ENCODE data around the gene POU6F2. TPM values are rescaled to one million over a fixed set of nuclear protein-coding genes. Genes with fewer than 3 reads are reported as not detected.
A peak's percentile ranks its signal among the peaks of the same experiment; 100 is the strongest.

Gene POU6F2
- total and polyA plus RNA-seq, 2 experiments from 2014 or later, result 7.2 to 7.3 TPM

GRCh38 chr7:39184391-39184790 lies 206.7 kb downstream of the POU6F2 start:
- no peaks in the 10 kb centered on the region for H3F3A ChIP-seq (replicated peaks; ENCODE audit: low read depth)
- H3K36me3 ChIP-seq (ENCODE audit: insufficient read depth), result no peaks in the 10 kb centered on the region
- H3K4me1 ChIP-seq (ENCODE audit: insufficient read depth), result no peaks in the 10 kb centered on the region
- H3K4me3 ChIP-seq, result no peak overlapping the region
- ATAC-seq (peak; percentile 57; the same call in 2 of the 3 replicates), DNase-seq (ENCODE audit: low spot score) (peak; percentile 51)
- H3K4me2 ChIP-seq, result no peak overlapping the region
- H3K9me3 Mint-ChIP-seq, result peaks cover 10% of the 10 kb centered on the region
- H3K79me2 ChIP-seq (replicated peaks; ENCODE audit: insufficient read depth), result no peaks in the 10 kb centered on the region
- TF ChIP-seq EZH2phosphoT487 (IDR thresholded peaks at IDR 0.05; ENCODE audit: unreplicated experiment) (no peak), STAT1 (IDR thresholded peaks at IDR 0.05; ENCODE audit: unreplicated experiment) (no peak), ZNF114 (CRISPR knock-in tag; IDR thresholded peaks at IDR 0.05) (no peak), EZH2 (IDR thresholded peaks at IDR 0.05; ENCODE audit: low read depth, unreplicated experiment) (no peak), JUNB (IDR thresholded peaks at IDR 0.05; ENCODE audit: unreplicated experiment) (no peak), POLR2AphosphoS5 (IDR thresholded peaks at IDR 0.05; ENCODE audit: low read depth) (no peak), CREB1 (CRISPR knock-in tag; IDR thresholded peaks at IDR 0.05; ENCODE audit: low read depth) (no peak), ZNF331 (CRISPR knock-in tag; IDR thresholded peaks at IDR 0.05; ENCODE audit: low read depth) (no peak), NANOG (IDR thresholded peaks at IDR 0.05; ENCODE audit: borderline replicate concordance) (no peak)
- TF ChIP-seq, protein P1, sequence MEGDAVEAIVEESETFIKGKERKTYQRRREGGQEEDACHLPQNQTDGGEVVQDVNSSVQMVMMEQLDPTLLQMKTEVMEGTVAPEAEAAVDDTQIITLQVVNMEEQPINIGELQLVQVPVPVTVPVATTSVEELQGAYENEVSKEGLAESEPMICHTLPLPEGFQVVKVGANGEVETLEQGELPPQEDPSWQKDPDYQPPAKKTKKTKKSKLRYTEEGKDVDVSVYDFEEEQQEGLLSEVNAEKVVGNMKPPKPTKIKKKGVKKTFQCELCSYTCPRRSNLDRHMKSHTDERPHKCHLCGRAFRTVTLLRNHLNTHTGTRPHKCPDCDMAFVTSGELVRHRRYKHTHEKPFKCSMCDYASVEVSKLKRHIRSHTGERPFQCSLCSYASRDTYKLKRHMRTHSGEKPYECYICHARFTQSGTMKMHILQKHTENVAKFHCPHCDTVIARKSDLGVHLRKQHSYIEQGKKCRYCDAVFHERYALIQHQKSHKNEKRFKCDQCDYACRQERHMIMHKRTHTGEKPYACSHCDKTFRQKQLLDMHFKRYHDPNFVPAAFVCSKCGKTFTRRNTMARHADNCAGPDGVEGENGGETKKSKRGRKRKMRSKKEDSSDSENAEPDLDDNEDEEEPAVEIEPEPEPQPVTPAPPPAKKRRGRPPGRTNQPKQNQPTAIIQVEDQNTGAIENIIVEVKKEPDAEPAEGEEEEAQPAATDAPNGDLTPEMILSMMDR (conservative IDR thresholded peaks at IDR 0.05; ENCODE audit: low read depth in 2 of 2), result no peak; a peak in 1 of 4 replicates
- TF ChIP-seq, protein P2, sequence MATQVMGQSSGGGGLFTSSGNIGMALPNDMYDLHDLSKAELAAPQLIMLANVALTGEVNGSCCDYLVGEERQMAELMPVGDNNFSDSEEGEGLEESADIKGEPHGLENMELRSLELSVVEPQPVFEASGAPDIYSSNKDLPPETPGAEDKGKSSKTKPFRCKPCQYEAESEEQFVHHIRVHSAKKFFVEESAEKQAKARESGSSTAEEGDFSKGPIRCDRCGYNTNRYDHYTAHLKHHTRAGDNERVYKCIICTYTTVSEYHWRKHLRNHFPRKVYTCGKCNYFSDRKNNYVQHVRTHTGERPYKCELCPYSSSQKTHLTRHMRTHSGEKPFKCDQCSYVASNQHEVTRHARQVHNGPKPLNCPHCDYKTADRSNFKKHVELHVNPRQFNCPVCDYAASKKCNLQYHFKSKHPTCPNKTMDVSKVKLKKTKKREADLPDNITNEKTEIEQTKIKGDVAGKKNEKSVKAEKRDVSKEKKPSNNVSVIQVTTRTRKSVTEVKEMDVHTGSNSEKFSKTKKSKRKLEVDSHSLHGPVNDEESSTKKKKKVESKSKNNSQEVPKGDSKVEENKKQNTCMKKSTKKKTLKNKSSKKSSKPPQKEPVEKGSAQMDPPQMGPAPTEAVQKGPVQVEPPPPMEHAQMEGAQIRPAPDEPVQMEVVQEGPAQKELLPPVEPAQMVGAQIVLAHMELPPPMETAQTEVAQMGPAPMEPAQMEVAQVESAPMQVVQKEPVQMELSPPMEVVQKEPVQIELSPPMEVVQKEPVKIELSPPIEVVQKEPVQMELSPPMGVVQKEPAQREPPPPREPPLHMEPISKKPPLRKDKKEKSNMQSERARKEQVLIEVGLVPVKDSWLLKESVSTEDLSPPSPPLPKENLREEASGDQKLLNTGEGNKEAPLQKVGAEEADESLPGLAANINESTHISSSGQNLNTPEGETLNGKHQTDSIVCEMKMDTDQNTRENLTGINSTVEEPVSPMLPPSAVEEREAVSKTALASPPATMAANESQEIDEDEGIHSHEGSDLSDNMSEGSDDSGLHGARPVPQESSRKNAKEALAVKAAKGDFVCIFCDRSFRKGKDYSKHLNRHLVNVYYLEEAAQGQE (IDR thresholded peaks at IDR 0.05; ENCODE audit: unreplicated experiment), result no peak
- TF ChIP-seq, protein P3, sequence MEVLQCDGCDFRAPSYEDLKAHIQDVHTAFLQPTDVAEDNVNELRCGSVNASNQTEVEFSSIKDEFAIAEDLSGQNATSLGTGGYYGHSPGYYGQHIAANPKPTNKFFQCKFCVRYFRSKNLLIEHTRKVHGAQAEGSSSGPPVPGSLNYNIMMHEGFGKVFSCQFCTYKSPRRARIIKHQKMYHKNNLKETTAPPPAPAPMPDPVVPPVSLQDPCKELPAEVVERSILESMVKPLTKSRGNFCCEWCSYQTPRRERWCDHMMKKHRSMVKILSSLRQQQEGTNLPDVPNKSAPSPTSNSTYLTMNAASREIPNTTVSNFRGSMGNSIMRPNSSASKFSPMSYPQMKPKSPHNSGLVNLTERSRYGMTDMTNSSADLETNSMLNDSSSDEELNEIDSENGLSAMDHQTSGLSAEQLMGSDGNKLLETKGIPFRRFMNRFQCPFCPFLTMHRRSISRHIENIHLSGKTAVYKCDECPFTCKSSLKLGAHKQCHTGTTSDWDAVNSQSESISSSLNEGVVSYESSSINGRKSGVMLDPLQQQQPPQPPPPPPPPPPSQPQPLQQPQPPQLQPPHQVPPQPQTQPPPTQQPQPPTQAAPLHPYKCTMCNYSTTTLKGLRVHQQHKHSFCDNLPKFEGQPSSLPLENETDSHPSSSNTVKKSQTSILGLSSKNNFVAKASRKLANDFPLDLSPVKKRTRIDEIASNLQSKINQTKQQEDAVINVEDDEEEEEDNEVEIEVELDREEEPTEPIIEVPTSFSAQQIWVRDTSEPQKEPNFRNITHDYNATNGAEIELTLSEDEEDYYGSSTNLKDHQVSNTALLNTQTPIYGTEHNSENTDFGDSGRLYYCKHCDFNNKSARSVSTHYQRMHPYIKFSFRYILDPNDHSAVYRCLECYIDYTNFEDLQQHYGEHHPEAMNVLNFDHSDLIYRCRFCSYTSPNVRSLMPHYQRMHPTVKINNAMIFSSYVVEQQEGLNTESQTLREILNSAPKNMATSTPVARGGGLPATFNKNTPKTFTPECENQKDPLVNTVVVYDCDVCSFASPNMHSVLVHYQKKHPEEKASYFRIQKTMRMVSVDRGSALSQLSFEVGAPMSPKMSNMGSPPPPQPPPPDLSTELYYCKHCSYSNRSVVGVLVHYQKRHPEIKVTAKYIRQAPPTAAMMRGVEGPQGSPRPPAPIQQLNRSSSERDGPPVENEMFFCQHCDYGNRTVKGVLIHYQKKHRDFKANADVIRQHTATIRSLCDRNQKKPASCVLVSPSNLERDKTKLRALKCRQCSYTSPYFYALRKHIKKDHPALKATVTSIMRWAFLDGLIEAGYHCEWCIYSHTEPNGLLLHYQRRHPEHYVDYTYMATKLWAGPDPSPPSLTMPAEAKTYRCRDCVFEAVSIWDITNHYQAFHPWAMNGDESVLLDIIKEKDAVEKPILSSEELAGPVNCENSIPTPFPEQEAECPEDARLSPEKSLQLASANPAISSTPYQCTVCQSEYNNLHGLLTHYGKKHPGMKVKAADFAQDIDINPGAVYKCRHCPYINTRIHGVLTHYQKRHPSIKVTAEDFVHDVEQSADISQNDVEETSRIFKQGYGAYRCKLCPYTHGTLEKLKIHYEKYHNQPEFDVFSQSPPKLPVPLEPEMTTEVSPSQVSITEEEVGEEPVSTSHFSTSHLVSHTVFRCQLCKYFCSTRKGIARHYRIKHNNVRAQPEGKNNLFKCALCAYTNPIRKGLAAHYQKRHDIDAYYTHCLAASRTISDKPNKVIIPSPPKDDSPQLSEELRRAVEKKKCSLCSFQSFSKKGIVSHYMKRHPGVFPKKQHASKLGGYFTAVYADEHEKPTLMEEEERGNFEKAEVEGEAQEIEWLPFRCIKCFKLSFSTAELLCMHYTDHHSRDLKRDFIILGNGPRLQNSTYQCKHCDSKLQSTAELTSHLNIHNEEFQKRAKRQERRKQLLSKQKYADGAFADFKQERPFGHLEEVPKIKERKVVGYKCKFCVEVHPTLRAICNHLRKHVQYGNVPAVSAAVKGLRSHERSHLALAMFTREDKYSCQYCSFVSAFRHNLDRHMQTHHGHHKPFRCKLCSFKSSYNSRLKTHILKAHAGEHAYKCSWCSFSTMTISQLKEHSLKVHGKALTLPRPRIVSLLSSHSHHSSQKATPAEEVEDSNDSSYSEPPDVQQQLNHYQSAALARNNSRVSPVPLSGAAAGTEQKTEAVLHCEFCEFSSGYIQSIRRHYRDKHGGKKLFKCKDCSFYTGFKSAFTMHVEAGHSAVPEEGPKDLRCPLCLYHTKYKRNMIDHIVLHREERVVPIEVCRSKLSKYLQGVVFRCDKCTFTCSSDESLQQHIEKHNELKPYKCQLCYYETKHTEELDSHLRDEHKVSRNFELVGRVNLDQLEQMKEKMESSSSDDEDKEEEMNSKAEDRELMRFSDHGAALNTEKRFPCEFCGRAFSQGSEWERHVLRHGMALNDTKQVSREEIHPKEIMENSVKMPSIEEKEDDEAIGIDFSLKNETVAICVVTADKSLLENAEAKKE (CRISPR knock-in tag; IDR thresholded peaks at IDR 0.05), result no peak
- TF ChIP-seq, protein P4, sequence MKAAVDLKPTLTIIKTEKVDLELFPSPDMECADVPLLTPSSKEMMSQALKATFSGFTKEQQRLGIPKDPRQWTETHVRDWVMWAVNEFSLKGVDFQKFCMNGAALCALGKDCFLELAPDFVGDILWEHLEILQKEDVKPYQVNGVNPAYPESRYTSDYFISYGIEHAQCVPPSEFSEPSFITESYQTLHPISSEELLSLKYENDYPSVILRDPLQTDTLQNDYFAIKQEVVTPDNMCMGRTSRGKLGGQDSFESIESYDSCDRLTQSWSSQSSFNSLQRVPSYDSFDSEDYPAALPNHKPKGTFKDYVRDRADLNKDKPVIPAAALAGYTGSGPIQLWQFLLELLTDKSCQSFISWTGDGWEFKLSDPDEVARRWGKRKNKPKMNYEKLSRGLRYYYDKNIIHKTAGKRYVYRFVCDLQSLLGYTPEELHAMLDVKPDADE (IDR thresholded peaks at IDR 0.05), result no peak
- H3K9me2 ChIP-seq (ENCODE audit: insufficient read depth), result 0 out of 2 replicates have a peak, but pooled peaks cover 8% of the 10 kb centered on the region
- no peak overlapping the region for H3K4me3 Mint-ChIP-seq
- H3K4me1 Mint-ChIP-seq, result peaks cover 8% of the 10 kb centered on the region
- H3K27me3 ChIP-seq (ENCODE audit: insufficient read depth), result no peaks in the 10 kb centered on the region
- H2AFZ ChIP-seq, result no peak overlapping the region
- H4K20me1 ChIP-seq (replicated peaks; ENCODE audit: insufficient read depth), result no peaks in the 10 kb centered on the region
- peaks cover 9% of the 10 kb centered on the region; the same call in 2 of the 3 replicates for H3K36me3 Mint-ChIP-seq (ENCODE audit: low read depth)
- H3K27ac ChIP-seq (ENCODE audit: low read depth), result no peak overlapping the region
- no peak overlapping the region for H3K27ac Mint-ChIP-seq
- H3K27me3 Mint-ChIP-seq (ENCODE audit: insufficient read depth, low read depth, poor library complexity), result no peaks in the 10 kb centered on the region

Measured in GM23338 (cell line).